GM21737 (cell line): Measurements from ENCODE around the gene CKAP5.

Experiments used
- ATAC-seq: cut with Tn5 transposase; IDR thresholded peaks from one replicate; pipeline ENCODE4 v1.9.1; 2021; ENCODE audit warnings: mild to moderate bottlenecking, moderate library complexity; ENCODE audit not compliant: unreplicated experiment

Gene CKAP5

DNA sequence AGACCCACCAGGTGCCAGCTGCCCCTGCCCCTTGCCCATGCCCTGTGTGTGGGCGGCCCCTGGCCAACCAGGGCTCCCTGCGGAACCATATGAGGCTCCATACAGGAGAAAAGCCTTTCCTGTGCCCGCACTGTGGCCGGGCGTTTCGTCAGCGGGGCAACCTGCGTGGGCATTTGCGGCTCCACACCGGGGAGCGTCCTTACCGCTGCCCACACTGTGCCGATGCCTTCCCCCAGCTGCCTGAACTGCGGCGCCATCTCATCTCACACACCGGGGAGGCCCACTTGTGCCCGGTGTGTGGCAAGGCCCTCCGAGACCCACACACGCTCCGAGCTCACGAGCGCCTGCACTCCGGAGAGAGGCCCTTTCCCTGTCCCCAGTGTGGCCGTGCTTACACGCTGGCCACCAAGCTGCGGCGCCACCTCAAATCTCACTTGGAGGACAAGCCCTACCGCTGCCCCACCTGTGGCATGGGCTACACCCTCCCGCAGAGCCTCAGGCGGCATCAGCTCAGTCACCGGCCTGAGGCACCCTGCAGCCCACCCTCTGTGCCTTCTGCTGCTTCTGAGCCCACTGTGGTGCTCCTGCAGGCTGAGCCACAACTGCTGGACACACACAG is 140.9 kb downstream of the CKAP5 start:
- no peak for ATAC-seq

DNA sequence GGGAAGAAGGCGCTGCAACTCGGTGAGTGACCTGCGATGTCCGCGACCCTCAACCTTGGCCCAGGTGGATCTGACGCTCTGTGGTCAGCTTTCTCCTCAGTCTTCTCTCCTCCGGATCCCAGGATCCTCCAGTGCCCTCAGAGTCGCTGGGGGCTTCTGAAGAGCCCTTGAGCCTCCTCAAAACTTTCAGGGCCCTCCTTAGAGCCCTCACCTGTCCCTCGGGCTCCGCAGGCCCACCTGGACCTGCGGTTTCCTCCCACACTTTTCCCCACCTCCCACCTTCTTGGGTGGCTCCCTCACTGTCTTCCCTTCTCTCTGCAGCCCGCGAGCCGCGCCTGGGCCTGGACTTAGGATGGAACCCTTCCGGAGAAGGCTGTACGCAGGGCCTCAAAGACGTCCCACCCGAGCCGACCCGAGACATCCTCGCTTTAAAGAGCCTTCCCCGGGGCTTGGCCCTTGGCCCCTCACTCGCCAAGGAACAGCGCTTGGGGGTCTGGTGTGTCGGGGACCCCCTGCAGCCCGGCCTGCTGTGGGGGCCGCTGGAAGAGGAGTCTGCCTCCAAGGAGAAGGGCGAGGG is 144.9 kb downstream of the CKAP5 start:
- peak; percentile 2 for ATAC-seq

DNA sequence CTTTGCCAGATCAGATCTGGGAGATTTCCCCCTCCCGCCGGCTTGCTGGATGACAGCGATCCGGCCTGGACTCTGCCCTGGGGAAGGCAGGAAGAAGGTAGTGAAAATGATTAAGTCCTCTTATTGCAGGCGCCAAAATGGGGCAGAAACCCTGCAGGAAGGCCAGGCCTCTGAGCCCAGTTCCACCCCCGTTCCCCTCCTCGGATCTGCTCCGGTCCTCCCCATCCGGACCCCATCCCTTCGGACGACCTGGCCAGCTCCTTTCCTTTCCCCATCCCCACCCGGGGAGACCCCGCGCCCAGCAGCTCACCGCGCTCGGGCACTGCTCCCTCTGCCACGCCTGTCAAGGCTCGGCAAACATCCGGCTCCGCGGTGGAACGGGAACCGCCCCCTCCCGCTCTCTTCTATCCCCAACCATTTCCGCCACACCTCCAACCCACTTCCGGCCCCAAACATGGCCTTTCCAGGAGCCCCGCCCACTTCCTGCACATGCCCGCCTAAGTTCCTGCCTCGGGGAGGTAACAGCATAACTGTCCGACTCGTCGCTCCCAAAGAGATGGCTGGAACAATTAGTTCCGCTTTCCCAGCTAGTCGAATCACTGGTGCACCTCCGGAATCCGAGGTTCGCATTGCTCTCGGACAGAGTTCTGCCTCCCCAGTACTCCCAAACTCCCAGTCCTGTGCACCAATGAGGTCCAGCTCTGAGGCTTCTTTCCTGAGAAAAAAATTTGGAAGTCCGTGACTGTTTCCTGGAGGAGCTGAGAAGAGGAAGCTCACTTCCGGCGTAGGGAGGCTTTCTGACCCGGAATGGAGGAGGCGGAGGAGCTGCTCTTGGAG is 145.6 kb downstream of the CKAP5 start, which contains the start of the genes ARHGAP1 and ZNF408:
Gene ARHGAP1 (minus strand): TSS at position 379 of the 837 bp plus-strand sequence. CDS start 4,512 bp downstream, outside the sequence.
Gene ZNF408 (plus strand): TSS at position 791 of the 837 bp plus-strand sequence. CDS start 17 bp downstream, at position 808.
- ATAC-seq = peak; percentile 88

- ATAC-seq = no peak
Observed at GRCh38 chr11:46698597-46698996, 147.5 kb downstream of the CKAP5 start.

GRCh38 chr11:46697723-46698122 is 148.4 kb downstream of the CKAP5 start:
- no peak for ATAC-seq

DNA sequence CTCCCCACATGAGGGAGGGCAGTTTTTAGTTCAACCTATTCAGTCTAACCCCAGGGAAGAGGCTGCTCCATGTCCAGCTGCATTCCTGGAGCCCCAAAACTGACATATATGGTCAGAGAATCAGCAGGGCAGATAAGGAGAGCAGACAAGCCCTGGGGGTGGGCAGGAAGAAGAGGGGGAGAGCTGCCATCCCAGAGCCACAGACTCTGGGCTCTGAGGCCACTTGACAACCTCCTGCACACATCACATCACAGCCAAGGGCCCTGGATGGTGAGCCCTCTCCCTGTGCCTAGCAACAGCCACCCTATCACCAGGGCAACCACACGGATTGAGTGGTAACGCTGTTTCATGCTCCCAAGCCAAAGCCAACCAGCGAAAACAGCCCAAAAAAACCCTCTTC is 148.8 kb downstream of the CKAP5 start:
- ATAC-seq = no peak

- no peak for ATAC-seq
Observed at GRCh38 chr11:46696212-46696558, 149.9 kb downstream of the CKAP5 start.

DNA sequence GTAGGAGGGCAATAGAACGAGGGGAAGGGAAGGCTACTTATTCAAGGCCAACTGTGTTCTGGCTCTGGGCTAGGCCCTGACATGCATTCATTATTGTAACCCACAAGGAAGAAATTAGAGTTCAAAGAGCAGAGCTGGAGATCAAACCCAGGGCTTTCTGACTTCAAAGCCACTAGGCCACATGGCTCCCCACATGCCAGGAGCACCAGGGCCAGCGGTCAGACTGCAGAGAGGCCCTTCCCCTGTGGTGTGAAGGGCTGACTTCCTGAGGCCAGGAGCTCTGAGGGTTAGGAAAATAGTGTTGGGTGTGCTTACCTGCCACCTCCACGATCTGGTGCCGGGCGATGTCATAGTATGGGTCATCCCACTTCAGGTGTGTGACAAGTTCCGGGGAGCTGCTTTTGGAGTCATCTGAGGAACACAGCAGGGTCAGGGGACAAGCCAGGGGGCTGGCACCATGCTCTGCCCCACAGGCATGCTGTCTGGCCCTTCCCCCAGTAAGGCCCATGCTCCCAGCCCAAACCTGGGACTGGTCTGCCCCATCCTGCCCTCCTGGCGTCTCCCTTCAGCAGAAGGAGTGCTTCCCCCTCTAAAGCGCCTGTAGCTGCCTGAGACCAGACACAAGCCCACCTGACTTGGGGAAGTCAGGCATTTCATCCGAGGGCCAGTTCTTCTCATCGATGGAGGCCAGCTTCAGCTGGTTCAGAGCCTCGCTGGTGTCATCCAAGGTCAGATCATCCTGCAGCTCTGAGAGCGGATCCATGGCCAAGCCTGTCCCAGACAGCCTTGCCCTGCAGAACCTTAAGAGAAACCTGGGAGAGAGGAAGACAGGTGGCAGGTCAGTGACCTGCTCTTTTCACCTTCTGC is 150.5 kb downstream of the CKAP5 start:
- no peak for ATAC-seq

- no peak for ATAC-seq
Observed at GRCh38 chr11:46694607-46695006, 151.5 kb downstream of the CKAP5 start.

GRCh38 chr11:46694072-46694471 is 152.0 kb downstream of the CKAP5 start:
- ATAC-seq = no peak

- no peak for ATAC-seq
Observed at GRCh38 chr11:46693597-46694012, 152.5 kb downstream of the CKAP5 start.
